ENCODE measurements around the gene ZCCHC10.
"Not testable (repeated sequence)": the region's sequence is repeated elsewhere in the genome, so short reads cannot be mapped to it uniquely, and the experiment has no call there.

ZCCHC10 gene

GRCh38 chr5:133041157-133041784 is 14.9 kb upstream of the ZCCHC10 start:
- no peak for FAIRE-seq

- FAIRE-seq: not testable (repeated sequence)
Observed at GRCh38 chr5:133036677-133037076, 10.3 kb upstream of the ZCCHC10 start.

- FAIRE-seq: no peak
Observed at GRCh38 chr5:133035224-133035623, 8.9 kb upstream of the ZCCHC10 start.

- FAIRE-seq: no peak
Observed at GRCh38 chr5:133034064-133034463, 7.7 kb upstream of the ZCCHC10 start.

GRCh38 chr5:133032852-133033742 is 6.7 kb upstream of the ZCCHC10 start:
- no peak for FAIRE-seq

- no peak for FAIRE-seq
Observed at GRCh38 chr5:133030343-133031005, 4.1 kb upstream of the ZCCHC10 start.

- no peak for FAIRE-seq
Observed at GRCh38 chr5:133029416-133029815, 3.1 kb upstream of the ZCCHC10 start.

GRCh38 chr5:133026664-133027153 is 360 bp upstream of the ZCCHC10 start:
- FAIRE-seq: no peak

- not testable (repeated sequence) for FAIRE-seq
Observed at GRCh38 chr5:133019471-133019870, 6.9 kb downstream of the ZCCHC10 start.

GRCh38 chr5:133017964-133018363 is 8.4 kb downstream of the ZCCHC10 start:
- FAIRE-seq: no peak

- no peak for FAIRE-seq
Observed at GRCh38 chr5:133015466-133015865, 10.9 kb downstream of the ZCCHC10 start.

- FAIRE-seq: not testable (repeated sequence)
Observed at GRCh38 chr5:133008455-133008854, 17.9 kb downstream of the ZCCHC10 start.

- no peak for FAIRE-seq
Observed at GRCh38 chr5:133006653-133007052, 19.7 kb downstream of the ZCCHC10 start.

- no peak for FAIRE-seq
Observed at GRCh38 chr5:132999246-132999645, 27.1 kb downstream of the ZCCHC10 start.

- no peak for FAIRE-seq
Observed at GRCh38 chr5:132998556-132998955, 27.8 kb downstream of the ZCCHC10 start.

GRCh38 chr5:132996307-132996706 is 30.0 kb downstream of the ZCCHC10 start:
- FAIRE-seq: no peak

- no peak for FAIRE-seq
Observed at GRCh38 chr5:132987531-132988408, 38.6 kb downstream of the ZCCHC10 start.

- not testable (repeated sequence) for FAIRE-seq
Observed at GRCh38 chr5:132982971-132983370, 43.4 kb downstream of the ZCCHC10 start.

GRCh38 chr5:132981288-132981687 is 45.1 kb downstream of the ZCCHC10 start:
- FAIRE-seq: no peak

GRCh38 chr5:132979976-132980375 is 46.4 kb downstream of the ZCCHC10 start:
- no peak for FAIRE-seq

- no peak for FAIRE-seq
Observed at GRCh38 chr5:132979367-132979940, 46.9 kb downstream of the ZCCHC10 start.

GRCh38 chr5:132976852-132977251 is 49.5 kb downstream of the ZCCHC10 start:
- FAIRE-seq: no peak

Data from islet of Langerhans (tissue), 1 donor.